ENCODE measurements around the gene BOD1L1.

BOD1L1 gene

DNA sequence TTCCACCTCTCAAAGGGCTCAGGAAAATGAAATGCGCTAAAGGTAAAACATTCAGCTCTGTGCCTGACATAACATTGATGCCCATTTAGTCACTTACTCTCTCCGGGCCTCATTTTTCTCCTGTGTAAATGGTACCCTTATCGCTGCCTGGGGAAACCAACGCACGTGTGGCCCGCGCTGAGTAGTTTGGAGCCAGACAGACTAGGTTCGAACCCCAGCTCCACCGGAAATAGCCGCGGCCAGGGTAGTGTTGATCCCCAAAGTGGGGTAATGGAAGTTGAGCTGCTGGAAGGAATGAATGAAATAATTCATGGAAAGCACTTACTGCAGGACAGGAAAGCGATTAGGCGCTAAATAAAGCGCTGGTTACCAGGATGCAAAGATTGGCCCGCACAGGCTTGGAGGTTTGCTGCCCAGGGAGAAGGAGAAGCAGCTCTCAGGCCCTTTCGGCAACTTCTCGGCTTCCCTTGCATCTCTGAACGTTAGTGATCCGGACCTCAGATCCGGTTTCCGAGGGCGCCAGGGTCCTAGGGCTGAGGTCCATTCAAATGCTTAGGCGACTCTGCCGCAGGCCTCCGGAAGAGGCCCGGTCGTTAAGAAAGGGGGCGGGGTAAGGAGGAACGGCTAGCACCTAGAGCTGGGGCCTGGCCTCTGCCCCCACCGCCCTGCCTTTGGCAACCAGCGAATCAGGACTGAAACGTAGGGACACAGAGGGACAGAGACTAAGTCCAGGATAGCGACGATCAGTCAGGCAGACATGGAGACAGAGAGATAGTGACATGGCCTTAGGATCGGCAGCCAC is 96.5 kb downstream of the BOD1L1 start:
- H3K4me3 ChIP-seq (replicated peaks in 1 of 2; ENCODE audit: low read depth in 2 of 2, low read length in 2 of 2) = no peak overlapping the region
- TF ChIP-seq, protein P1, sequence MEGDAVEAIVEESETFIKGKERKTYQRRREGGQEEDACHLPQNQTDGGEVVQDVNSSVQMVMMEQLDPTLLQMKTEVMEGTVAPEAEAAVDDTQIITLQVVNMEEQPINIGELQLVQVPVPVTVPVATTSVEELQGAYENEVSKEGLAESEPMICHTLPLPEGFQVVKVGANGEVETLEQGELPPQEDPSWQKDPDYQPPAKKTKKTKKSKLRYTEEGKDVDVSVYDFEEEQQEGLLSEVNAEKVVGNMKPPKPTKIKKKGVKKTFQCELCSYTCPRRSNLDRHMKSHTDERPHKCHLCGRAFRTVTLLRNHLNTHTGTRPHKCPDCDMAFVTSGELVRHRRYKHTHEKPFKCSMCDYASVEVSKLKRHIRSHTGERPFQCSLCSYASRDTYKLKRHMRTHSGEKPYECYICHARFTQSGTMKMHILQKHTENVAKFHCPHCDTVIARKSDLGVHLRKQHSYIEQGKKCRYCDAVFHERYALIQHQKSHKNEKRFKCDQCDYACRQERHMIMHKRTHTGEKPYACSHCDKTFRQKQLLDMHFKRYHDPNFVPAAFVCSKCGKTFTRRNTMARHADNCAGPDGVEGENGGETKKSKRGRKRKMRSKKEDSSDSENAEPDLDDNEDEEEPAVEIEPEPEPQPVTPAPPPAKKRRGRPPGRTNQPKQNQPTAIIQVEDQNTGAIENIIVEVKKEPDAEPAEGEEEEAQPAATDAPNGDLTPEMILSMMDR (IDR thresholded peaks at IDR 0.05; ENCODE audit: low read depth, low read length) = no peak
- DNase-seq (ENCODE audit: low read depth in 2 of 2) = no peak

DNA sequence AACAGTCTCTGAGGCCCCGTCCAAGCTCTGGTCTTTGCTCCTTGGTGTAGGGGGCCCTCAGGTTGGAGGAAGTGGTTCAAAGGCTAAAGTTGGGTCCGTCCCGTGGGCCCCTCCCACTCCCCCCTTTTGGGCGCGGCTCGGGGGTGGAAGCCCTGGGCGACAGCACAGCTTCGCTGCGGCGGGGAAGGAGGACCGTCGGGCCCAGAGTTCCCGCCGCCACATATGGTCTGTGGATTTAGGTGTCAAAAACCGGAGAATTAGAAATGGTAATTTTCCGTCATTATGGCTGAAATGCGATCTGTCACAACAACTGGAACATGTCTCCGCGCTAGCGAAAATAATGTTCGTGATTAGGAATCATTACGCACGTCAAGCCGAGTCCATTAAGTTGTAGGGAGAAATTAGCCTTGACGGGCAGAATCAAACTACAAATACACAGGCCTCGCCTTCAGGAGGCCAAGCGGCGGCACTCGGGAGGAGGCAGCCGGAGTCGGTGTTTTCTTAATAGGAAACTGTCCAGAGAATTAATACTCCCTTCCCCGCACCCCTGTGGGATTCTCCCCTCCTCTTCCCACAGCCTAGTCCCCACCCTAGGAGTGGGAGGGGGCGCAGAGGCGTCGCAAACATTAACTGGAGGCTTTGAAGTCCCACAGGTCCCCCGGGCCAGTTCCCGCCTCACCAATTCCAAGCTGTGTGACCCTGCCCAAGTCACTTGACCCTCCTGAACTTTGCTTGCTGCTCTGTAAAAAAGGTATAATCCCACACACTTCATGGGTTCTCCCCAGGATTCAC is 98.2 kb downstream of the BOD1L1 start:
- no peak overlapping the region for H3K4me3 ChIP-seq (replicated peaks in 1 of 2; ENCODE audit: low read depth in 2 of 2, low read length in 2 of 2)
- DNase-seq (ENCODE audit: low read depth in 2 of 2) = no peak
- TF ChIP-seq, protein P1 (IDR thresholded peaks at IDR 0.05; ENCODE audit: low read depth, low read length) = no peak

DNA sequence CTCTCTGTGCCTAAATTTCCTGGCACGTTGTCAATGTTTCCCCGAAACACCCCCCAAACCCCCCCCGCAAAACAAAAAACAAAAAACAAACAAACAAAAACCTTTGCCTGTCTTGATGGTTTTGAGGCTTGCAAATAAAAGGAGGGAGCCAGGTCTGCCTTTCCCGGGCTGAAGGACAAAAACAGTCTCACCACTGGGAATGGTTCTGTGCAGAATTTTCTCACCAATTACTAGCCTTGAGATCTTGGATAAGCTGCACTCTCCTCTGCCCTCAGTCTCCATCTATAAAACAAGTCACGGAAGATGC is 98.8 kb downstream of the BOD1L1 start:
- no peak overlapping the region for H3K4me3 ChIP-seq (replicated peaks in 1 of 2; ENCODE audit: low read depth in 2 of 2, low read length in 2 of 2)
- no peak for DNase-seq (ENCODE audit: low read depth in 2 of 2)
- TF ChIP-seq, protein P1 (IDR thresholded peaks at IDR 0.05; ENCODE audit: low read depth, low read length) = no peak

DNA sequence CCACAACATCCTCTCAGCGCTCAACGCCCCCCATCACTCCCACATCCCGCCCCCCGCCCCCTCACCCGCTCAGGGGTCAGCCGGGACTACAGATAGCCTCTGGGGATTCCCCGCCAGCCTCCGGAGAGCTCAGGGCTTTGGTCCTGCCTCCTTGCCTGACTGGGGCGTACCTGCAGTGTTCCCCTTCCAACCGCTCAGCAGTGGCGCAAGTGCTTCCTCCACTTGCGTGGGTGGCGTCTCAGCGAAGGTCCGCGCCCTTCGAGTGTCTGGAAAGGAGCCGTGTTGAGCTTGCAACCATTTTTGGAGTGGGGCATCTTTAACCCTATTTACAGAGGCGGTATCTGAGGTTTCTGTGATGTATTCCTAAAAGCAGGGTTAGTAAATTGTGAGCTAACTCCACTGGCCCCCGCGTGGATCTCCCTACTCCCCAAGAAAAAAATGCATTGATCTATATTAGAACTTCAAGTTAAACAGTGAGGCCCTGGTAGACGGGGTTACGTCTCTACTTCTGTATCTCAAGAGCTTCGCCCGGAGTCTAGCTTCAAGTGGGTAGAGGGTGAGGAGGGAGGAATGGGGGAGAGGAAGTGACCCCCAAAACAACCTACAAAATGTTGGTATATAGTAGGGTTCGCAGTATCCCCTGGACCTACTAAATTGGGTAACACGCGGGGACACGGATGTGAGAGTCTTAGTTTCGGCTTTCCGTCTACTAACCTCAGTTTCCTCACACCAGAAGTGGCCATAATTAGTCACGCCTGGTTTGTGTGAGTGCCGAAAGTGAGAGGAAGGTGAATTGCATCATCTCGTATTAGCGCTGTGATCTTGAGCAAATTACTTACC is 99.3 kb downstream of the BOD1L1 start:
- H3K4me3 ChIP-seq (replicated peaks in 1 of 2; ENCODE audit: low read depth in 2 of 2, low read length in 2 of 2) = no peak overlapping the region
- DNase-seq (ENCODE audit: low read depth in 2 of 2) = no peak
- TF ChIP-seq, protein P1 (IDR thresholded peaks at IDR 0.05; ENCODE audit: low read depth, low read length) = no peak

DNA sequence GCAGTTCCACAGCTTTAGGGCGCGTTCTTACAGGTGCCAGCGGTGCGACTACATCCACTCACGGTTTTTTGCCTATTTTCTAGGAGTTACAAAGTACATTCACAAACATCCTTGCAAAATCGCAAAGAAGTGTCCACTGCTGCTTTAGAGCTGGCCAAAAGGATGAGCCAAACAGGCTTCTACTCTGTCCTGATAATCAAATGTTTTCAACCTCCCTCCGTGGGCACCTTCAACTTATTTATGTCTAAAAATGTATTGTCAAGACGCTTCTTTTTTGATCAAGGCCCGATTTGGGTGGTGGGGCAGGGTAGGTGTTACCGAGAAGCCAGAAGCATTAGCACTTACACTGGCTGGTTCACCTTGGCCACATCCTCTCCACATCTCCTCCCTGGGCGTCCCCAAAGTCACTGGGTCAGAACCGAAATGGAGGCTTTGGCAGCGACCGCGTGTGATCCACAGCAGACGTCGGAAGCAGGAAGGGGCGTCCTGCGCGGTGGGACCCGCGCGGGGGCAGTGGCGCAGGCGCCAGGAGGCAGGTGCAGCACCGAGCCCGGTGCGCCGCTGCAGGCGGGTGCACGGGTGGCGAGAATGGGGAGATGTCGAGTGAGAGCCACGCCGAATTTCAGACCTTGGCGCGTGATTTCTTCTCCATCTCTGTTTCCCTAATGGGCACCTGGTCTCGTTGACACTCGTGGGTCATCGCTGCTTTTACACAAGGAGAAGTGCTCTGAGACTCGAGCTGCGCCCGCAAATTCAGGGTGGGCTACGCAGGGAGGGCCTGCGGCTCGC is 100.1 kb downstream of the BOD1L1 start:
- H3K4me3 ChIP-seq (replicated peaks in 1 of 2; ENCODE audit: low read depth in 2 of 2, low read length in 2 of 2) = no peak overlapping the region
- DNase-seq (ENCODE audit: low read depth in 2 of 2) = no peak
- TF ChIP-seq, protein P1 (IDR thresholded peaks at IDR 0.05; ENCODE audit: low read depth, low read length) = no peak

DNA sequence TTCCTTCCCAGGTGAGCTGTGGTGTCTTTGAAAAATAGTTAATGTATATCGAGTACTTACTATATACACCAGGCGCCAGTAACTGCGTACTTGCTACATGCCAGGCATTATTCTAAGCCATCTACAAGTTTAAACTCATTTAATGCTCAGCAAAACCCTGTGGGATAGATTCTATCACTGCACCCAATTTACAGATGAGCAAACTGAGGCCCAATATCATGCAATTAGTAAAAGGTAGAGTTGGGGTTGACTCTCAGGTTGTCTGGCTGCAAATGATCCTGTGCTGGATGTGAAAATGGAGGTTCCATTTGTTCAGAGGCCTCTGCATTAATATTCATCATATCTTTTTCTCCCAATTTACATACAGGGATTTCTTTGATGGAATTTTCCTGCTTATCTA is 100.9 kb downstream of the BOD1L1 start:
- no peak overlapping the region for H3K4me3 ChIP-seq (replicated peaks in 1 of 2; ENCODE audit: low read depth in 2 of 2, low read length in 2 of 2)
- TF ChIP-seq, protein P1 (IDR thresholded peaks at IDR 0.05; ENCODE audit: low read depth, low read length) = no peak
- no peak for DNase-seq (ENCODE audit: low read depth in 2 of 2)
